HG02981 (cell line): ENCODE results near the gene BCAR1.
"Not testable (repeated sequence)": the region's sequence is repeated elsewhere in the genome, so short reads cannot be mapped to it uniquely, and the experiment has no call there.

ENCODE experiments used
- ATAC-seq: cut with Tn5 transposase; IDR thresholded peaks from one replicate; pipeline ENCODE4 v1.9.1; 2021; ENCODE audit warnings: mild to moderate bottlenecking, moderate library complexity; ENCODE audit not compliant: unreplicated experiment

Gene BCAR1

GRCh38 chr16:75241955-75242354 lies 9.5 kb downstream of the BCAR1 start:
- ATAC-seq: no peak

GRCh38 chr16:75241412-75241811 lies 10.0 kb downstream of the BCAR1 start:
- no peak for ATAC-seq

GRCh38 chr16:75240633-75241032 lies 10.8 kb downstream of the BCAR1 start:
- not testable (repeated sequence) for ATAC-seq

- ATAC-seq: no peak
Observed at GRCh38 chr16:75239542-75240122, 11.8 kb downstream of the BCAR1 start.

- ATAC-seq: no peak
Observed at GRCh38 chr16:75238853-75239541, 12.4 kb downstream of the BCAR1 start.

GRCh38 chr16:75238132-75238852 lies 13.1 kb downstream of the BCAR1 start:
- ATAC-seq: no peak

- ATAC-seq: no peak
Observed at GRCh38 chr16:75237398-75238131, 13.9 kb downstream of the BCAR1 start.

GRCh38 chr16:75236736-75237397 lies 14.6 kb downstream of the BCAR1 start:
- no peak for ATAC-seq

- no peak for ATAC-seq
Observed at GRCh38 chr16:75236232-75236631, 15.2 kb downstream of the BCAR1 start.

GRCh38 chr16:75235721-75236193 lies 15.7 kb downstream of the BCAR1 start:
- ATAC-seq: no peak

GRCh38 chr16:75234856-75235696 lies 16.3 kb downstream of the BCAR1 start:
- ATAC-seq: no peak

GRCh38 chr16:75233611-75233938 lies 17.8 kb downstream of the BCAR1 start:
- no peak for ATAC-seq

GRCh38 chr16:75231570-75231969 lies 19.9 kb downstream of the BCAR1 start:
- ATAC-seq: no peak

- ATAC-seq: no peak
Observed at GRCh38 chr16:75230471-75231110, 20.8 kb downstream of the BCAR1 start.

- ATAC-seq: no peak
Observed at GRCh38 chr16:75229172-75230031, 22.0 kb downstream of the BCAR1 start.

GRCh38 chr16:75228143-75228976 lies 23.1 kb downstream of the BCAR1 start:
- no peak for ATAC-seq

GRCh38 chr16:75227361-75228142 lies 23.9 kb downstream of the BCAR1 start:
- ATAC-seq: no peak
